GM21723 (cell line): ENCODE results near the gene NEUROD4.
"Not testable (repeated sequence)": the region's sequence is repeated elsewhere in the genome, so short reads cannot be mapped to it uniquely, and the experiment has no call there.

Experiments used
- ATAC-seq: cut with Tn5 transposase; IDR thresholded peaks from one replicate; pipeline ENCODE4 v1.9.1; 2021; ENCODE audit warnings: mild to moderate bottlenecking, moderate library complexity; ENCODE audit not compliant: unreplicated experiment

NEUROD4 gene, protein sequence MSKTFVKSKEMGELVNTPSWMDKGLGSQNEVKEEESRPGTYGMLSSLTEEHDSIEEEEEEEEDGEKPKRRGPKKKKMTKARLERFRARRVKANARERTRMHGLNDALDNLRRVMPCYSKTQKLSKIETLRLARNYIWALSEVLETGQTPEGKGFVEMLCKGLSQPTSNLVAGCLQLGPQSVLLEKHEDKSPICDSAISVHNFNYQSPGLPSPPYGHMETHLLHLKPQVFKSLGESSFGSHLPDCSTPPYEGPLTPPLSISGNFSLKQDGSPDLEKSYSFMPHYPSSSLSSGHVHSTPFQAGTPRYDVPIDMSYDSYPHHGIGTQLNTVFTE

DNA sequence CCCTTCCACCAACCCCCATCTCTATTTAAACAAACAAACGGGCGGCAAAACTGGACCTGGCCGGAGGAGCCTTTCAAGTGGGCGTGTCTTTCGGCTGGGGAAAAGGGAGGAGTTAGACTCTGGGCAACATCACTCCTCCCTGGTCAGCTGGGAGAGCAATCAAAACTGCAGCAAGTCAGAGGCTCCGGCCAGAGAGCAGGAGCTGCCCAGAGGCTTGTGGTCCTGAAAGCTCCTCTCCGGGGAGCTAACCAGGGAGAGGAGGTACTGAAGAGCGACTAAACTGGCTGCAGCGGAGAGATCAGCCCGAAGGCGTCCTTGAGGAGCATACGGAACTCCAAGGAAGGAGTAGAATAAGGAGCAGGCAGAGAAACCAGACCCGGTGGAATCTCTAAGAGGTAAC, at the start of gene NEUROD4:
Gene NEUROD4 (plus strand): TSS at position 191 of the 400 bp plus-strand sequence. CDS start 6,466 bp downstream, outside the sequence.
- ATAC-seq, result no peak

DNA sequence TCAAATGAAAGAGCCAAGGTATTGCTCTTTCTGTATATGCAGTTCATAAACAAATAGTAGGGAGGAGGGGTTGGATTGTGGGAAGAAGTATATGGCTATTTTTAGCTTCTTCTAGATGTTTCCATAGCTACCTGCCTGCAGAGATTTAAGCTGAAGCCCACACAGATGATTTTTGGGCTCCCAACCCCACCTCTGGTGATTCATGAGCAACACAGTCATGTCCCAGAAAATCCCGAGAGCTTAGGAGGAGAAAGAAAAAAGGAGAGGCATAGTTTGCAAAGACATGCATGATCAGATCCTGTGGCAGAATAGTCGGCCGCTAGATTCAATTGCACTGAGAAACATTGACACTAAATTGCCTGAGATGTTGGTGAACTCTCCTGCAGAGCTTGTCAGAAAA, 49.0 kb upstream of the NEUROD4 start:
- ATAC-seq, result no peak

DNA sequence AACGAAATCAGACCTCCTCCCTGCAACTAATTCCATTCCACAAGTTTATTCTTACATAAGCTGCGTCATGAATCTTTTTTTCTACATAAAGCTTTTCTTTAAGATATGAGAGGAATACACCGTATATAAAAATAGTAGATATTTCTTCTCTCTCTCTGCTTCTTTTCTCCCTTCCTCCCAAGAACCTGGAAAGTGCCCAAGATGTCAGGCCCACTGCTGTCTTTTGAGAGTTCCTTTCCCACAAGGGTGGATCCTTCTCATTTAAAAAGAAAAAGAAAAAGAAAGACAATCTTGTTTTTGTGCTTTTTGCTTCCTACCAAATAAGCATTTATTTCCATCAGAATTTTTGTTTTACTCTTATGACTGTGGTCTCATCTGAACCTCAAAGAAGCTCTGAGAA, 46.2 kb upstream of the NEUROD4 start:
- ATAC-seq, result no peak

DNA sequence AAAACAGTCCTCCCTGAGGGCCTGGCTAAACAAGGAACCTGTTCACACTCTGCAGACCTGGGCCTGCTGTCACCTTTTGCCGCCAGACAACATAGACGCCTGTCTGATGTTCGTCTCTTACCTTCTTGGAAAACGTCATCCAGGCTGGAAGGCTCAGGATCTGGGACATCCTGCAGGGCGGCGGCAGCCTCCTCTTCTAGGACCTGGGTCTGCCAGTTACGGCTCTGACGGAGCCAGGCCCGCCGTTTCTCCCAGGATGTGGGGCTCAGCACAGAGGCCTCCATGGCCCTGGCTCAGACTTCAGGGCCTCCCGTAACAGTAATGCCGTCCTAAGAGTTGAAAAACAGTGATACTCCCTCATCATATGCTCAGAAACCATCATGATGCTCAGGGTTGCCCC, 45.5 kb upstream of the NEUROD4 start:
- no peak for ATAC-seq

DNA sequence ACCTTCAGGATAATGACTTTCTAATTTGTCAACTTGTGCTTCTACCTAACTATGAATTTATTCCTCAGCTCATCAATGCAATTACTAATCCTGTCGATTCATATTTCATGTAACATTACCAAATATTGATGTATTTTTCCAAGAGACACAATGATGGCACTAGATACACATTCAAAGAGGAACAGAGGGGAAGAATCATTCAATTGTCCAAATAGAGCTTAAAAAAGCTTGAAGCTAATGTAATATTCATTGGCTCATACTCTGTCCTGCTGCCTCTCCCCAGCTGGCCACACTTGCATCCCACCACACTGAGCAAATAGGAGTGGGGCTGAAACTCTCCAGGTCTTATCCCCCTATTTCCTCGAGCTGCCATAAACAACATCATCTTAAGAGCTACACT, 44.5 kb upstream of the NEUROD4 start:
- ATAC-seq, result no peak

DNA sequence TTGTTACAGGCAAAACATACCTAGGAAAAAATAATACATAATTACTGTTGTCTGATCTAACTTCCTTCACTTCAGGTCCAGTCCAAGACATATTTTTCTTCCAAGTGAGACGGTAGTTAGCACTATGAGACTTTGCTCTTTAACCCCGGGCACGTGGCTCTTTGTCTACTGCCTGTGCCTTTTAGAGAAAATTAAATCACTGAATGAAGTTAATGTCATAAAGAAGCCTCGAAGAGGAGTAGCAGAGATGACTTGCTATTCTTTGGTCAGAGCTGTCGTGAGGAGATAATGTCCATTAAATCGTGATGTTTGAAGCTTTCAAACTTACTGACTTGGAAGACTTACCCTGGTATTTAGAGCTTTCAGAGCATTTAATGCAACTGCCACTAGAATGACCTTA, 43.9 kb upstream of the NEUROD4 start:
- ATAC-seq, result no peak

DNA sequence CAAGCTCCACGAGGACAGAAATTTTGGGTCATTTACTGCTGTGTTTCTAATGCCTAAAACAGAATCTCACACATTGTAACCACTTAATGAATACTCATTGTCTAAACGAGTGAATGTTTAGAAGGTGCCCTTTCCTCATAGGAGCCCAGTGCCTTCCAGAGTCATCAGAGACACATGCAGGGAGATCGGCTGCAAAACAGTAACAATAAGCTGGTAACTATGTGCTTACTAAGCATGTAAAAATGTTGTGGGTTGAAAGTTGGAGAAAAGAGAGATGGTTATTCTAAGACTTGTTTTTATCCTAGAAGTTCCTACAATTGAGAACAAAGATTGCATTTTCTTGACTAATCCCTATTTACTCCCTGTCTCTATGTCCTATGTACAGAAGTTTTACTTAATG, 42.6 kb upstream of the NEUROD4 start:
- no peak for ATAC-seq

DNA sequence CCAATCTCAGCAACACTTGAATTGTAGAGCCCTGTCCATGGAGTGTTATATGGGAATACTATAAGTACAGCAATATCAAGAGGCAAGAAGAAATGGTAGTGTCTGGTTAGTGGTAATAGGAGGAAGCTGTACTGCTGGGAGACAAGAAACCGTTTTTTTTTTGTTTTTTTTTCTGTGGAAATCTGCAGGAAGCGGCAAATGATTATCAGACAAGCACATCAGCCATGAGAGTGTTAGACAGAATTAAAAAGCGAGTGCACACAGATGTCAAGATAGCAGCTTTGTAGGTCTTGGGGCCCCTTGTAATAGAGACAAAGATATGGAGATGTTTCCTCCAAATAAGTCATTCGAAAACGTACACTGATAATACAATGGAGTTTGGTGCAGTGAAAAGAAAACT, 41.9 kb upstream of the NEUROD4 start:
- ATAC-seq, result no peak

DNA sequence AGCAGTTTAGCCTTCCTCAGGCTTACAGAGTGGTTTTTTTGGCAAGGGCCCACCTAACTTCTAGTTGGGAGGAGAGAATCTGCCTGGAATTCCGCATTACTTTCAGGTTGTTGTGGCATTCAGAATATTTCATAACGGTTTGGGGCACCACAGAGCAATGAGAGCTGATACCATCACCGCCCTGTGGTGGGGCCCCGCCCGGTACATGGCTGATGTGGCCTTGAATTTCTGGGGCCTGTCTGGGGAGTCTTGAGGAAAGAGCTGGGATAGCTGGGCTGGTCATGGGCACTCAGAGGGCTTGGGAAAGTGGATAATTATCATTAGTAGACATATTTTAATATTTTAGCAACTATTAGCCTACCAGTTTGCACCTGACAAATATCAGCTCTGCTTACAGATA, 39.4 kb upstream of the NEUROD4 start:
- no peak for ATAC-seq

DNA sequence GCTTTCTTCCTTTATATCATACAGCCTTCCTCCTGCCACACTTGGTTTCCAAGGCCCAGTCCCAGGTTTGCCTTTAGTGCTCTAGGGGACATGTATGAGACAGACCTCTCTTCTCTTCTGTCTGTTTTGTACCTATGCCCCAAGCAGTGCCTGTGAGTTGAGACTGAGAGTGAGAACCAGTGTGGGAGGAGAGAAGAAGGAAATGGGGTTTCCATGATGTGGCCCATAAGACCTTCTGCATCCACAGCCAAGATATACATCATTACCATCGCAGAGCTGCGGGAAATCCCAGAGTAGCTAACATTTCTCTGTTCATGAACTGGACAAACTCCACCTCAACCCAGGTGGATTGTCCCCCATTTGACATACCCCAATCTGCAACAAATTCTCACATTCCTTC, 38.0 kb upstream of the NEUROD4 start:
- no peak for ATAC-seq

DNA sequence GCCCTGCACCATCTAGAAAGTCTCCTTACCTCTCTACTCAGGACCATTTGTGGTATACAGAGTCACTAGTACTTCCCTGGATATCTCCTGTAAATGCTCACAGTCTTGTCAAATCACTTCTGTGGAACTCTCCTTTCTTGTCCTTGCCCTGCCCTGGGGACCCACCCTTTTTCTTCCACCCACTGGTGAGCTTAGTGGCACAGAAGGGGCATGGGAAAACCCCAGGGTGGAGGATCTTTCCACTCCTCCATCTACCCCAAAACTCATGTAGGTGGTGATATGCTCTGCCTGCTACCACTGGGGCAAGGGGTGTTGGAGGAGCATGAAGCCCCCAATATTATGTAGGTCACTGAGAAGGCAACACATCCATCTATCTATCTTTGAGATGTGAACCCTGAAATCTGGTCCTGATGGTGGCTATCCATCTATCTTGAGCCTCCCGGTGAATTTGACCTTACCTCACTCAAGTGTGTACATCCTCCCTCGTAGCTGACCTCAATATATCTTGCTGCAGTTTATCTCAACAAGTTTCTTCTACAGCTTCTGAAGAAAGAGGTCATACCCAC, 36.2 kb upstream of the NEUROD4 start:
- no peak for ATAC-seq

DNA sequence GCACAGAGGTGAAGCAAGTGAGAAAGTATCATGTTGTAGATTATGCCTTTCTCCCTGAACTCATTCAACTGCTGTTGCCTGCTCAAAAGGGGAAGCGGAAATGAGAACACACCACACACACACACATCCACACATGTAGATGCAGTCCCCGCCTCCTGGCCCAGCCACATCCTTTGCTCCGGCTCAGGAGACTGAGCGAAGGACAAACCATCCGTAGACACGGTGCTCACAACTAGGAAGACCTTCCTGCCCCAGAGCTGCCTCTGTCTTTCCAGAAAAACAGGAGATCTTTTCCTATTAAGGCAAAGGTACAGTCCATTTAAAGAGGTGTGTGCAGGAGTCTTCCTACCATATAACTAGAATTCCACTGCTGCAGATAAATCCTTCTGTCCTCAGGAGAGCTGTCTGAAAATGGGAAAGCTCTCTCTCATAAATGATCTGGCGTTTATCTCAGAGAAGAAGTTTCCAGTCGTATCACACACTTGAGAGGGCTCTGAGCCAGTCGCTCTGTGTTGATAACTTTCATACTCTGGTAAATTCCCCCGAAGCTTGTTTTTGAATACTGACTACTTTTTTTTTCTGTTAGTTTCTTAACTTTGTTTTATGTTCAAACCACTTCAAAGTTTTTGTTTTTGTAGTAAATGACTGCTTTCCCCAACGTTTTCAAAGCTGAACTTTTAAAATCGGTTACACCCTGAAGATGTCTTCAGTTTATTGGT, 35.0 kb upstream of the NEUROD4 start, which contains the start of gene TESPA1:
Gene TESPA1 (minus strand): TSS at position 105 of the 719 bp plus-strand sequence. CDS start 10,200 bp downstream, outside the sequence.
- ATAC-seq, result peak; percentile 96

DNA sequence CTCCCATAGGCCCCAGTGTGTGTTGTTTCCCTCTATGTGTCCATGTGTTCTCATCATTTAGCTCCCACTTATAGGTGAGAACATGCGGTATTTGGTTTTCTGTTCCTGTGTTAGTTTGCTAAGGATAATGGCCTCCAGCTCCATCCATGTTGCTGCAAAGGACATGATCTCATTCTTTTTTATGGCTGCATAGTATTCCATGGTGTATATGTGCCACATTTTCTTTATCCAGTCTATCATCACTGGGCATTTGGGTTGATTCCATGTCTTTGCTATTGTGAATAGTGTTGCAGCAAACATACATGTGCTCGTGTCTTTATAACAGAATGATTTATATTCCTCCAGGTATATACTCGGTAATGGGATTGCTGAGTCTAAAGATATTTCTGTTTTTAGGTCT, 33.0 kb upstream of the NEUROD4 start:
- ATAC-seq, result not testable (repeated sequence)

DNA sequence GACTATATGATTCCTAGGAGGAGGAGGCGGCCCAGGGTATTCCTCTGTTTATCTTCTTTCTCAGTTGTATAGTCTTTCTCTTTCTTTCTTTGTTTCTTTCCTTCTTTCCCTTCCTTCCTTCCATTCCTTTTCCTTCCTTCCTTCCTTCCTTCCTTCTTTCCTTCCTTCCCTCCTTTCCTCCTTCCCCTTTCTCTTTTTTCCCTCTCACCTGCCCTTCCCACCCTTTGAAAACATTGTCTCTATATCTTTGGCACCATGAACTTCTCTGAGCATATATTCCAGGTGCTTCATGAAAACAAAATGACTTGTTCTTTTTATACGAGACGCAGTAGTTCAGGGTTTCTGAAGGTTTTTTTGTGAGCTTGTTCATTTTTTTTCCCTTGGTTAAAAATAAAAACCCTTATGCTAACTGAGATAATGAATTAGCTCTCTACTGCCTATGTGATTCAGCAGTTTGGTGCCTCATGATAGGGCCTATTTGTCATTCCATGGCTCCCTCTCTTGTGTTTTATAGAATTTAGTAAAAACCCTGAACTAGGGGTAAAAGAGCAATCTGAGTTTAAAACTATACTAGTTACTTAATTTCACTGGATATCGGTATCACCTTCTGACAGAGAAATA, 32.1 kb upstream of the NEUROD4 start:
- no peak for ATAC-seq

DNA sequence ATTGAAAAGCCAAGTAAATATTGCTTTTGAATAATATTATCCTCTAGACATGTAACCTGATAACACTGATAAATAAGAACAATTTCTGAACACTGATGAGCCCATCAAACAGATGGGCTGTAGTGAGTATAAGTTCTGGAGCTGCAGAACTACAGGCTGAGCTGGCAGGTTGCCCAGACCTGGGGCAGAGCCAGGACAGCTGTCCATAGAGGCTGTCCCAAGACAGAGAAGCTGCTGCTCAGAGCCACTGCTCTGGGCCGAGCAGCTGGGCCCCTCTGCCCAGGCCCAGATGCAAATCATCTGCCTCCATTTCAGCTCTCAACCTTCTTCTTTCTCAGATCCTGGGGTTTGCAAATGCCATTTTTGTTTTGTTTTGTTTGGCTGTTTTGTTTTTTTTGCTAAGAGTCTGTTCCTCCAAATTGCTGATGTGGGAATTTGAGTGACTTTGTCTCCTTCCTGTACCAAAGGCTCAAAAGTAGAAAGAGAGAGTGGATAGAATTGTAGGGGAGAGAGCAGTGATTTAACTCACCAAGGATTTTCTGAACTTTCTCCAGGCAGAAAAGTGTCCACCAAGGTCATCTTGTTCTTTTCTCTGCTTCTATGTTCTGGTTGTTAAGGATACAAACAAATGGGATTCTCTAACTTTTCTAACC, 31.2 kb upstream of the NEUROD4 start:
- ATAC-seq, result no peak

DNA sequence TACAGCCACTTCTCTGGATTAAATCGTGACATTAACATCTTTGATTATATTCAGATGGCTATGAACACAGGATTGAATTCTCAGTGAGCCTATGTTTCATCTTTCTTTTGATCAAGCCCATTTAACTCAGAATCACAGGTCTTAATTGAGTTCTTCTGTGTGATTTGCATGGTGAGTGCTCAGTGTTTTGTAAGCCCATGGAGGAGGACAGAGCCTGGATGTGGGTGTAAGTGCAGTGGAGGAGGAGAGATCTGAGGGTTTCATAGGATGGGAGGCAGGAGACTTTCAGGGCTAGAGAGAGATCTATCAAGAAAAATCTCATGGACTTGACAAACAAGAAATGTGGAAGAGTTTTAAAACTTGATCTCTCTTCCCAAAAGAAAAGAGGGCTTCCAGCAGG, 29.9 kb upstream of the NEUROD4 start:
- ATAC-seq, result no peak

DNA sequence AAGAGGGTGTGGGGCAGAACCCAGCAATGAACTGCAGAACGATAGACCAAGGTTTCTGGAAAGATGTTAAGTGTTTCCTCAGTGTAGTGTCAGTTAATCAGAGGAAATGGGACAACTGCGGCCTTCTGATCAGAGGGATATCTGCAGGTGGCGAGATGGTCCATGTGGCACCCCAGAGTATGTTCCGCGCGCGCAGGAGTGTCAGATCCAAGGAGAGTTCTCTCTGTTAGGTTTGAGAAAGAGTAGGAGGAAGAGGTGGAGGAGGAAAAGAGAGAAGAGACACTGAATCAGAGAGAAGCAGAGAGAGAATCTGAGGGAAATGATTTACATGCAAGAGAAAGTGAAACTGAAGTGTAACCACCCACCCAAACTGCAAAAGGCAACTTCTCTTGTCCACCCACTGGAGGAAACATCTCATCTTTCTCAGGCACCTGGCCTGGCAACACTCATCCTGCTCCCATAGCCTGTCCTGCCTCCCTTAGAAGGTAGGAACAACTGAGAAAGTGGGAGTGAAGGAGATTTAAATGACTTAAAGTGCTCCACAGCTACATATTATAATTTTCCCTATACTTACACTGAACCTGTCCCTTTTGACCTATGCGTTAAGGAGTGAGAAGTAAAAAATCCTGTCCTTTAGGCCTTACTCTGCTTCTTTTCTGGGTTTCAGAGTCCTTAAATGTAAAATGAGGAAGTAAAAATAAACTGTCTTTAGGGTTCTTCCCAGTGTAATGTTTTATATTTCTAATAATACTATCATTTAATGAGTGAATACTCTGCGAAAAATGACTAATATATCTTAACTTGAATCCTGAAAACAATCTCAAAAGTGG, 28.4 kb upstream of the NEUROD4 start:
- peak; percentile 71 for ATAC-seq

DNA sequence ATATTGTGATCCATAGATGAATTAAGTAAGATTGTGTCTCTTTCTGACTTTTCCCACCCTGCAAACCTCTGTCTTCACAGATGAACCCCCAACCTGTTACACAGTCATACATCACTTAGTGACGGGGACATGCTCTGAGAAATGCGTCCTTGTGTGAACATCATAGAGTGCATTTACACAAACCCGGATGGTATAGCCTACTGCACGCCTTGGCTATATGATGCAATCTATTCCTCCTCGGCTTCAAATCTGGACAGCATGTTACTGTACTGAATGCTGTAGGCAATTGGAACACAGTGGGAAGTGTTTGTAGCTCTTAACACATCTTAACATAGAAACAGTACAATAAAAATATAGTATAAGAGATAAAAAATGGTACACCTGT, 27.8 kb upstream of the NEUROD4 start:
- peak; percentile 53 for ATAC-seq

DNA sequence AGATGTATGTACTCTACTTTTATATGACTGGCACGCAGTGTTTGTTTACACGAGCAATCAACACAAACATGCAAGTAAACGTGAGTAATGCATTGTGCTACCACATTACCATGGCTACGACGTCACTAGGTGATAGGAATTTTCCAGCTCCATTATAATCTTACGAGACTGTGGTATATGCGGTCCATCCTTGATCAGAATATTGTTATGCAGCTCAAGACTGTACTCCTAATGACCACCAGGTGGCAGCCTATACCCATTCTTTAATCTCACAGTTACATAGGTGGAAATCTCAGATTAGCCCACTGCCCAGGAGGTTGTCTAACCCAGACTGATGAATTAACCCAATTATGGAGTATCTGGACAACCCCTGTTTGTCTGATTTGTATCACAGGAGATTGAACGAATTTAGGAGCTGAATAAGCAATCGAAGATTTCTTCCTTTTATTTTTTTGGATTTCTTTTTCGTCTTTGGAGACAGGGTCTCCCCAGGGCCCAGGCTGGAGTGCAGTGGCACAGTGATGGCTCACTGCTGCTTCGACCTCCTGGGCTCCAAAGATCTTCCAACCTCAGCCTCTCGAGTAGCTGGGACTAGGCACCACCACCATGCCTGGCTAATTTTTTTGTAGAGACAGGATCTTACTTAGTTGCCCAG, 26.5 kb upstream of the NEUROD4 start:
- peak; percentile 46 for ATAC-seq

DNA sequence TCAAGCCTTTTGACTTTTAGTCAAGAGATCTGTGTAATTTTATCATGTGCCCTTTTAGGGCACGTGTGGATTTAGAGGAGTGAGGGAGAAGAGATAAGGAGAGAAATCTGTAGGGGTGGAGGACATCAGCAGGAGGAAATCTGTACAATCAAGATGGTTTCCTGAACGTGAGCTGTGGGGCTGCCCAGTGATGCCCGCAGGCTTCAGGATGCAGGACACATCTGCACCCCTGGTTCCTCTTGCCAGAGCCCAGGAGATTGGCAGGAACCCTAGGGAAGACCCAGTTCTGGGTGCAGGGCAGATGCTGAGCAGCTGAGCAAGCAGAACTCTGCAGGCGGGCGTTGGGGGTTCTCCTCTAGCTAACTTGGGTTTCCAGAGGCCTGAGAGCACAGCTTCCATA, 23.6 kb upstream of the NEUROD4 start:
- ATAC-seq, result no peak
